Panc1 (cell line): ENCODE results near the gene ERMARD. TPM values are rescaled to one million over a fixed set of nuclear protein-coding genes. Genes with fewer than 3 reads are reported as not detected.

Source experiments
- ATAC-seq: fragments of 200-7000 bp; cut with Tn5 transposase; 2 replicates; pipeline ENCODE4 v1.9.1; 2020; ENCODE audit warnings: mild to moderate bottlenecking, moderate library complexity
- BruUV-seq: library from RNA; stranded (reverse); fragments of 400-500 nt; replicated peaks from 2 replicates; lab custom pipeline; 2021; lab: Mats Ljungman, UMichigan
- CTCF ChIA-PET: fragments of 300-600 bp; sonication (Branson Sonifier 250); formaldehyde crosslinking; loops from one replicate; lab custom pipeline; 2022; ENCODE audit warnings: antibody characterized with exemption; lab: Charles Lee
- POLR2A ChIA-PET: fragments of 300-600 bp; sonication (Branson Sonifier 250); formaldehyde crosslinking; loops from one replicate; lab custom pipeline; 2022; ENCODE audit warnings: antibody characterized with exemption; lab: Charles Lee
- DNase-seq: peaks from one replicate; pipeline ENCODE4 v3.0.0-alpha.2; 2010; ENCODE audit warnings: low read depth, low spot score
- H3K27ac ChIP-seq: 2 replicates; pipeline ENCODE4 v1.5.1; 2011; ENCODE audit warnings: mild to moderate bottlenecking, low read length, inconsistent platforms
- H3K27me3 ChIP-seq: fragments of 200-500 bp; sonication (Bioruptor generic); 2 replicates; pipeline ENCODE4 v1.6.0; 2014; ENCODE audit warnings: low read length, inconsistent platforms; ENCODE audit not compliant: control insufficient read depth, insufficient read depth
- H3K36me3 ChIP-seq: fragments of 200-500 bp; sonication (Bioruptor generic); 2 replicates; pipeline ENCODE4 v1.5.1; 2014; ENCODE audit warnings: inconsistent platforms, mild to moderate bottlenecking, low read length, moderate library complexity; ENCODE audit not compliant: control insufficient read depth, insufficient read depth
- H3K4me1 ChIP-seq: 2 replicates; pipeline ENCODE4 v1.5.1; 2011; ENCODE audit warnings: inconsistent platforms, mild to moderate bottlenecking, low read length, moderate library complexity; ENCODE audit not compliant: control insufficient read depth, insufficient read depth
- H3K4me3 ChIP-seq, 2 experiments: 2 replicates each; pipeline ENCODE4 v1.5.1; 2011 to 2012; ENCODE audit warnings: low read depth in 2 of 2, low read length in 2 of 2, mild to moderate bottlenecking in 2 of 2, inconsistent platforms in 1 of 2, moderate library complexity in 1 of 2
- H3K9me3 ChIP-seq: fragments of 200-500 bp; sonication (Bioruptor generic); 2 replicates; pipeline ENCODE4 v1.5.1; 2014; ENCODE audit warnings: low read depth, mild to moderate bottlenecking, inconsistent platforms, low read length, moderate library complexity; ENCODE audit not compliant: control insufficient read depth, insufficient read depth
- CTCF ChIP-seq: fragments of 450-650 bp; IDR thresholded peaks from 2 replicates; pipeline ENCODE4 v1.5.1; 2017; ENCODE audit warnings: mild to moderate bottlenecking
- POLR2AphosphoS5 ChIP-seq: IDR thresholded peaks from 2 replicates; pipeline ENCODE4 v1.6.1; 2012; ENCODE audit warnings: mild to moderate bottlenecking, low read depth, low read length, moderate library complexity
- REST ChIP-seq, 2 experiments: IDR thresholded peaks; 2 replicates each; pipeline ENCODE4 v1.6.1; 2011 to 2012; ENCODE audit warnings: low read depth in 2 of 2, control low read depth in 1 of 2, low read length in 1 of 2, mild to moderate bottlenecking in 1 of 2, moderate library complexity in 1 of 2; ENCODE audit not compliant: insufficient read depth in 1 of 2
- SIN3A ChIP-seq: IDR thresholded peaks from 2 replicates; pipeline ENCODE4 v1.6.1; 2012; ENCODE audit warnings: low read depth, mild to moderate bottlenecking, low read length, moderate library complexity, borderline replicate concordance; ENCODE audit not compliant: insufficient read depth
- TCF7L2 ChIP-seq: IDR thresholded peaks from 2 replicates; pipeline ENCODE4 v1.6.1; 2011; ENCODE audit warnings: mild to moderate bottlenecking, low read depth, low read length, inconsistent platforms
- in situ Hi-C: cut with HindIII; loops from 2 replicates; pipeline ENCODE4 v1.10.0; 2016; ENCODE audit warnings: low sequenced_read_pairs, low pct_unique_long_range_greater_than_20kb
- intact Hi-C: fragments of 100-400 bp; cut with micrococcal nuclease; formaldehyde crosslinking; loops from one replicate; pipeline ENCODE4 v1.10.0; 2022; ENCODE audit not compliant: unreplicated experiment
- total RNA-seq: library from RNA; stranded (reverse); gene quantifications from one replicate; pipeline ENCODE4 v1.2.1, GENCODE V29; 2021; ENCODE audit not compliant: unreplicated experiment

Gene ERMARD
- total RNA-seq, 1 experiment from 2014 or later = 38.5 TPM

- in situ Hi-C loops (no loop called here), intact Hi-C loops (no loop called here)
- Histone ChIP-seq H3K27me3 (no peaks in the 10 kb centered on the region), H3K9me3 (no peaks in the 10 kb centered on the region), H3K4me1 (peaks cover 7% of the 10 kb centered on the region), H3K4me3 (no peak overlapping the region), H3K27ac (no peak overlapping the region), H3K36me3 (peaks cover 57% of the 10 kb centered on the region)
- ATAC-seq = no peak
- BruUV-seq = no TSS peak
- no peak for DNase-seq
- ChIA-PET CTCF (no interaction called here), POLR2A (interaction anchor here (0.6 to 0.7 kb wide), 3 partner anchors 16 to 273 kb away, joined by 3 read pairs; no protein-coding TSS in a partner anchor)
- TF ChIP-seq REST (IDR thresholded peaks at IDR 0.05; ENCODE audit: insufficient read depth in 1 of 2, low read depth in 2 of 2, low read length in 1 of 2) = no peak
- TF ChIP-seq POLR2AphosphoS5 = no peak
- no peak for TF ChIP-seq TCF7L2
- no peak for TF ChIP-seq SIN3A
- no peak for TF ChIP-seq CTCF
Observed at GRCh38 chr6:169709293-169709692, 42.1 kb upstream of the ERMARD start.

- Histone ChIP-seq H3K27ac (no peak overlapping the region), H3K4me3 (no peak overlapping the region), H3K27me3 (no peaks in the 10 kb centered on the region), H3K36me3 (peaks cover 55% of the 10 kb centered on the region), H3K4me1 (peaks cover 1% of the 10 kb centered on the region), H3K9me3 (no peaks in the 10 kb centered on the region)
- no peak for DNase-seq
- intact Hi-C loops (no loop called here), in situ Hi-C loops (no loop called here)
- CTCF ChIA-PET = no interaction called here
- TF ChIP-seq POLR2AphosphoS5 (no peak), REST (IDR thresholded peaks at IDR 0.05; ENCODE audit: insufficient read depth in 1 of 2, low read depth in 2 of 2, low read length in 1 of 2) (no peak), SIN3A (no peak), CTCF (no peak), TCF7L2 (no peak)
- BruUV-seq = no TSS peak
- no peak for ATAC-seq
- POLR2A ChIA-PET = no interaction called here
Observed at GRCh38 chr6:169710009-169710408, 41.4 kb upstream of the ERMARD start.
